Nephron (organoid): Measurements from ENCODE around the gene BMP6.

ENCODE experiments used
- H3K27ac Mint-ChIP-seq, 3 experiments: 2 replicates each; pipeline ENCODE4 v1.8.0; 2020; ENCODE audit warnings: mixed read lengths in 3 of 3, mild to moderate bottlenecking in 2 of 3, moderate library complexity in 1 of 3
- H3K27me3 Mint-ChIP-seq: 2 replicates; pipeline ENCODE4 v1.8.0; 2021; ENCODE audit warnings: low read depth, mild to moderate bottlenecking, moderate library complexity, mixed read lengths
- H3K36me3 Mint-ChIP-seq: 2 replicates; pipeline ENCODE4 v1.8.0; 2020; ENCODE audit warnings: low read depth, mixed read lengths
- H3K4me1 Mint-ChIP-seq: 2 replicates; pipeline ENCODE4 v1.8.0; 2020; ENCODE audit warnings: mixed read lengths
- H3K4me3 Mint-ChIP-seq, 3 experiments: 2 replicates each; pipeline ENCODE4 v1.8.0; 2020; ENCODE audit warnings: mild to moderate bottlenecking in 3 of 3, mixed read lengths in 3 of 3, moderate library complexity in 2 of 3
- H3K9me3 Mint-ChIP-seq: 2 replicates; pipeline ENCODE4 v1.8.0; 2020; ENCODE audit warnings: mixed read lengths
- TF ChIP-seq, protein P1 (sequence below), 3 experiments: fragments of 200-600 bp; sonication (generic); IDR thresholded peaks; one replicate each; pipeline ENCODE4 v1.5.0; 2021; ENCODE audit warnings: antibody characterized with exemption in 3 of 3; ENCODE audit not compliant: unreplicated experiment in 3 of 3

The BMP6 gene

DNA sequence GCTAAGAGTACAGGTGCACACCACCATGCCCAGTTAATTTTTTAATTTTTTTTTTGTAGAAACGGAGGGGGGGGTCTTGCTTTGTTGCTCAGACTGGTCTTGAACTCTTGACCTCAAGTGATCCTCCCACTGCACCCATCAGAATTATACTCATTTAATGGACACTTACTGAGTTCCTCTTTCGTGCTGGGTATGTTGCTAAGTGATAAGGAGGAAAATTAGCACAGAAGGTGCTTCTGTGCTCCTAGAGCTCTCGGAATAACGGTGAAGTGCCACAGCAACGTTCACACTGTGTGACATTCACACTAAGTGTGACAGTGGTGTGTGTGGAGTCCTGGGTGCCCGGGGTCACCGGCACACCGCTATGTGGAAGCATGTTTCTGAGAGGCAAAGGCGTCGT lies 32.1 kb upstream of the BMP6 start:
- Mint-ChIP-seq H3K4me3 (no peak overlapping the region), H3K9me3 (no peaks in the 10 kb centered on the region), H3K27ac (no peak overlapping the region), H3K4me1 (peaks cover 11% of the 10 kb centered on the region), H3K36me3 (no peaks in the 10 kb centered on the region), H3K27me3 (peaks cover 3% of the 10 kb centered on the region)
- TF ChIP-seq, protein P1, sequence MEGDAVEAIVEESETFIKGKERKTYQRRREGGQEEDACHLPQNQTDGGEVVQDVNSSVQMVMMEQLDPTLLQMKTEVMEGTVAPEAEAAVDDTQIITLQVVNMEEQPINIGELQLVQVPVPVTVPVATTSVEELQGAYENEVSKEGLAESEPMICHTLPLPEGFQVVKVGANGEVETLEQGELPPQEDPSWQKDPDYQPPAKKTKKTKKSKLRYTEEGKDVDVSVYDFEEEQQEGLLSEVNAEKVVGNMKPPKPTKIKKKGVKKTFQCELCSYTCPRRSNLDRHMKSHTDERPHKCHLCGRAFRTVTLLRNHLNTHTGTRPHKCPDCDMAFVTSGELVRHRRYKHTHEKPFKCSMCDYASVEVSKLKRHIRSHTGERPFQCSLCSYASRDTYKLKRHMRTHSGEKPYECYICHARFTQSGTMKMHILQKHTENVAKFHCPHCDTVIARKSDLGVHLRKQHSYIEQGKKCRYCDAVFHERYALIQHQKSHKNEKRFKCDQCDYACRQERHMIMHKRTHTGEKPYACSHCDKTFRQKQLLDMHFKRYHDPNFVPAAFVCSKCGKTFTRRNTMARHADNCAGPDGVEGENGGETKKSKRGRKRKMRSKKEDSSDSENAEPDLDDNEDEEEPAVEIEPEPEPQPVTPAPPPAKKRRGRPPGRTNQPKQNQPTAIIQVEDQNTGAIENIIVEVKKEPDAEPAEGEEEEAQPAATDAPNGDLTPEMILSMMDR (IDR thresholded peaks at IDR 0.05; ENCODE audit: unreplicated experiment in 3 of 3): no peak

DNA sequence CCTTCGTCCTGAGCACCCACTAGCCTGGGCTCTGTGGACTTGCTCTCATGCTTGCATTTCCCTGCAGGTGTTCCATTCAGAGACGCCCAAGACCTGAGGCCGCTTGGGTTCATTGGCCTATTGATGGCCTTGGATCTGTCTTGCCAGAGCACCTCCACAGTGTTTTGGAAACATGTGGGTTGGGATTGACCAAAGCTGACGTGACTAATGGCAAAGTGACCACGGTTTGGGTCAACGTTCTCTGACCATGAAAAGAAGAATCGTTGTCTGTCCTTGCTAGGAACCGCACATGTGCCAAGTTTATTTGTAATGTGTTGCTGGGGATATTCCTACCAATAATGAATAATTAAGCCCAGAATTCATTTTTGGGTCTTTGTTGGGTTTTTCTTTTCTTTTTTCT lies 29.8 kb upstream of the BMP6 start:
- Mint-ChIP-seq H3K4me3 (no peak overlapping the region), H3K27me3 (no peaks in the 10 kb centered on the region)
- TF ChIP-seq, protein P1 (IDR thresholded peaks at IDR 0.05; ENCODE audit: unreplicated experiment in 3 of 3): no peak

DNA sequence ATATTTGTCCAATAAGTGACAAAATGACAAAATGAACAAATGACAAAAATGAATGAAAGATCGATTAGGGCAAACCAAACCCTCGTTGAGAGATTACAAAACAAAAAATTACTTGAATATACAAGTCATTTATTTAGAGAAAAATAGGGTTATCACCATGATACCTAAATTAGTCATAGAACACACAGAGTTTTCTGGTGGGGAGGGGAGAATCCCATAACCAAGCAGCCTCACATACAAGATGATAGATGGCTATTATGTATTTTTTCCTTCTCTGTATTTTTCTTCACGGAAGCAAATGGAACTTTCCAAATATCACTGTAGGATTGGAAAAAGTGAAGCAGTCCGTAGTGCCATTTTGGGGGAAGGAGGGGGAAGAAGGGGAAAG lies 28.5 kb upstream of the BMP6 start:
- Mint-ChIP-seq H3K27ac (no peak overlapping the region), H3K4me3 (no peak overlapping the region), H3K27me3 (no peaks in the 10 kb centered on the region), H3K9me3 (no peaks in the 10 kb centered on the region), H3K36me3 (no peaks in the 10 kb centered on the region), H3K4me1 (peaks cover 11% of the 10 kb centered on the region)
- TF ChIP-seq, protein P1 (IDR thresholded peaks at IDR 0.05; ENCODE audit: unreplicated experiment in 3 of 3): no peak

More for the DNA sequence above, 29.8 kb upstream of the BMP6 start:
- Mint-ChIP-seq H3K36me3 (no peaks in the 10 kb centered on the region), H3K4me1 (peaks cover 11% of the 10 kb centered on the region), H3K9me3 (no peaks in the 10 kb centered on the region), H3K27ac (no peak overlapping the region)

DNA sequence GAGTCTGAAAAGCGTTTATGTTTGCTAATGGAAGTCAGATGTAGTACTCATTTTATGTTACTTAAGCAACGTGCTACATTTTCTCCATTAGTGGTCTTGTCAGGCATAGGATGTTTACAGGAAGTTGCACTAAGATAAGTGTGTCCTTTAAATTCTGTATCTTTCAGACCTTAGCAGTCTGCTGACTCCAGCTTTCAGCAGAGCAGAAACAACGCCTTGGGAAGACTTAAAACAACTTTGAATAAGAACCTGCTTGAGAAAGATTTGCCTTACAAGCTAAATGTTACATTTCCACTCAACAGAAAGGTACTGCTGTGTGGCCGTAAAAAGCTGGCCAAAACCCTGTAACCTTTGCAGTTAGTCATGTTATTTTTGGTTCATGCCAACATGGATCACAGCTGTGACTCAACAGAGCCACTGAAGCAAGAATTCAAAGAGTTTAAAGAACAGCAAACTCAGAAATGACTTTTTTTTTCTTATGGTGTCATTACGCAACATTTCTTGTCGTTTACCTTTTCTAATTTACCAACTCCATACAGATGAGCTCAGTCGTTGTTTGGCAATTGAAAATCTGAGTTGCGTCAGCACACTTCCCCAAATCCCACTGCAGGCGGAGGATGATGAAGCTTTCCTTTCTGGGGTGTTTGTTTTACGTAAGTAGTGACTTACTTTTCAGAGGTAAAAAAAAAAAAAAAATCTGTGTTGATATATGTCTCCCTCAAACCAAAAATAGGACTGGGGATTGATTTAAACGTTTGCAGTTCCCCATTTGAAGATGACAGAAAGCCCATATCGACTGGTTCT lies 27.9 kb upstream of the BMP6 start:
- Mint-ChIP-seq H3K27ac (no peak overlapping the region), H3K36me3 (no peaks in the 10 kb centered on the region), H3K4me1 (peaks cover 11% of the 10 kb centered on the region)

DNA sequence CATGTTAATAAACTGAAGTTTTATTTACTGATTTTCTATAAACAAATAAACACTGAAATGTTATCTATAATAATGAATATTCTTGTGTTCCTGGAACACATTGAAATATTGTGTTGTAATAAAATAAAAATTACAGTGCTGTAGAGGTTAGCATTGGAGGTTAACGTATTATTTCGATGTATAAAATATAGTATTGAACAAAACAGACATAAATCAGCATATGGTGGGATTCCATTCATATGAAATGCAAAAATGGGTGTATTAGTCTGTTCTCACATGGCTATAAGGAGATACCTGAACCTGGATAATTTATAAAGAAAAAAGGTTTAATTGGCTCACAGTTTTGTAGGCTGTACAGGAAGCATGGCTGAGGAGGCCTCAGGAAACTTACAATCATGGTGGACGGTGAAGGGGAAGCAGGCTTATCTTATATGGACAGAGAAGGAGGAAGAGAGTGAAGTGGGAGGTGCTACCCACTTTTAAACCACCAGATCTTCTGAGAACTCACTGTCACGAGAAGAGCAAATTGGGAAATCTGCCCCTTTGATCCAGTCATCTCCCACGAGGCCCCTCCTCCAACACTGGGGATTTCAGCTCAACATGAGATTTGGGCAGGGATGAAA lies 24.6 kb upstream of the BMP6 start:
- TF ChIP-seq, protein P1 (IDR thresholded peaks at IDR 0.05; ENCODE audit: unreplicated experiment in 3 of 3): no peak
- Mint-ChIP-seq H3K4me1 (peaks cover 11% of the 10 kb centered on the region), H3K27me3 (no peaks in the 10 kb centered on the region), H3K27ac (no peak overlapping the region), H3K36me3 (no peaks in the 10 kb centered on the region), H3K9me3 (no peaks in the 10 kb centered on the region), H3K4me3 (no peak overlapping the region)

More for the DNA sequence above, 27.9 kb upstream of the BMP6 start:
- TF ChIP-seq, protein P1 (IDR thresholded peaks at IDR 0.05; ENCODE audit: unreplicated experiment in 3 of 3): no peak
- Mint-ChIP-seq H3K9me3 (no peaks in the 10 kb centered on the region), H3K27me3 (no peaks in the 10 kb centered on the region), H3K4me3 (no peak overlapping the region)
